SK-N-MC (cell line): Measurements from ENCODE around the gene GP1BB.
A peak's percentile ranks its signal among the peaks of the same experiment; 100 is the strongest.

ENCODE experiments used
- DNase-seq: peaks from one replicate; pipeline ENCODE4 v3.0.0-alpha.2; 2011; ENCODE audit warnings: low read depth, low spot score
- H3K27ac ChIP-seq: fragments of 200-600 bp; sonication (generic); 2 replicates; pipeline ENCODE4 v1.5.1; 2016; ENCODE audit warnings: mixed run types
- H3K36me3 ChIP-seq: fragments of 200-600 bp; sonication (generic); 2 replicates; pipeline ENCODE4 v1.6.1; 2017; ENCODE audit warnings: antibody characterized with exemption, low read length, mixed read lengths; ENCODE audit not compliant: insufficient read depth
- H3K4me3 ChIP-seq: fragments of 200-600 bp; sonication (generic); 2 replicates; pipeline ENCODE4 v1.5.1; 2016
- H3K9ac ChIP-seq: fragments of 200-600 bp; sonication (generic); 2 replicates; pipeline ENCODE4 v1.8.0; 2017; ENCODE audit warnings: mixed run types, mixed read lengths; ENCODE audit not compliant: insufficient read length
- H3K9me3 ChIP-seq: fragments of 200-600 bp; sonication (generic); 2 replicates; pipeline ENCODE4 v1.6.1; 2017; ENCODE audit warnings: low read depth, mild to moderate bottlenecking, antibody characterized with exemption, low read length, moderate library complexity, mixed read lengths
- EZH2 ChIP-seq: fragments of 200-600 bp; sonication (generic); IDR thresholded peaks from one replicate; pipeline ENCODE4 v1.6.1; 2017; ENCODE audit warnings: antibody characterized with exemption
- FOXP2 ChIP-seq: optimal IDR thresholded peaks from 2 replicates; pipeline ENCODE3; 2011; ENCODE audit warnings: mild to moderate bottlenecking, moderate library complexity; ENCODE audit not compliant: insufficient read depth; ENCODE audit errors: extremely low read length, control extremely low read depth
- POLR2AphosphoS5 ChIP-seq: IDR thresholded peaks from 2 replicates; pipeline ENCODE4 v1.6.1; 2012; ENCODE audit warnings: mild to moderate bottlenecking, low read depth, low read length, borderline replicate concordance

The GP1BB gene

GRCh38 chr22:19764299-19764593, 40.9 kb downstream of the GP1BB start:
- no peaks in the 10 kb centered on the region for H3K9me3 ChIP-seq
- TF ChIP-seq EZH2 (no peak), POLR2AphosphoS5 (no peak), FOXP2 (no peak)
- H3K9ac ChIP-seq, result no peak overlapping the region
- H3K4me3 ChIP-seq, result no peak overlapping the region
- peaks cover 26% of the 10 kb centered on the region; the same call in 1 of the 2 replicates for H3K36me3 ChIP-seq
- H3K27ac ChIP-seq, result no peak overlapping the region
- DNase-seq, result no peak

GRCh38 chr22:19764636-19765476, 41.5 kb downstream of the GP1BB start:
- DNase-seq, result no peak
- TF ChIP-seq EZH2 (no peak), FOXP2 (no peak), POLR2AphosphoS5 (no peak)
- Histone ChIP-seq H3K9ac (no peak overlapping the region), H3K27ac (0 out of 2 replicates have a peak overlapping the region, but pooled peaks have one; percentile 42), H3K4me3 (no peak overlapping the region), H3K36me3 (peaks cover 26% of the 10 kb centered on the region; the same call in 1 of the 2 replicates), H3K9me3 (no peaks in the 10 kb centered on the region)

- no peak for DNase-seq
- H3K4me3 ChIP-seq, result no peak overlapping the region
These were observed 42.3 kb downstream of the GP1BB start for GRCh38 chr22:19765477-19766239.

GRCh38 chr22:19766240-19766510, 42.8 kb downstream of the GP1BB start:
- TF ChIP-seq FOXP2 (no peak), POLR2AphosphoS5 (no peak), EZH2 (no peak)
- Histone ChIP-seq H3K4me3 (no peak overlapping the region), H3K27ac (no peak overlapping the region), H3K36me3 (peaks cover 26% of the 10 kb centered on the region; the same call in 1 of the 2 replicates), H3K9ac (no peak overlapping the region), H3K9me3 (no peaks in the 10 kb centered on the region)
- DNase-seq, result no peak

More at GRCh38 chr22:19765477-19766239, 42.3 kb downstream of the GP1BB start:
- H3K27ac ChIP-seq, result no peak overlapping the region
- TF ChIP-seq EZH2, result no peak
- TF ChIP-seq POLR2AphosphoS5, result no peak
- TF ChIP-seq FOXP2, result no peak
- H3K9ac ChIP-seq, result no peak overlapping the region
- peaks cover 26% of the 10 kb centered on the region; the same call in 1 of the 2 replicates for H3K36me3 ChIP-seq
- H3K9me3 ChIP-seq, result no peaks in the 10 kb centered on the region

- DNase-seq, result no peak
- Histone ChIP-seq H3K4me3 (no peak overlapping the region), H3K9me3 (no peaks in the 10 kb centered on the region), H3K36me3 (peaks cover 26% of the 10 kb centered on the region; the same call in 1 of the 2 replicates), H3K9ac (no peak overlapping the region), H3K27ac (no peak overlapping the region)
- TF ChIP-seq FOXP2 (no peak), EZH2 (no peak), POLR2AphosphoS5 (no peak)
These were observed 43.4 kb downstream of the GP1BB start for GRCh38 chr22:19766511-19767426.

GRCh38 chr22:19767427-19768341, 44.3 kb downstream of the GP1BB start:
- TF ChIP-seq POLR2AphosphoS5, result no peak
- TF ChIP-seq EZH2, result no peak
- TF ChIP-seq FOXP2, result no peak
- no peak for DNase-seq
- H3K27ac ChIP-seq, result no peak overlapping the region
- H3K36me3 ChIP-seq, result peaks cover 26% of the 10 kb centered on the region; the same call in 1 of the 2 replicates
- H3K9me3 ChIP-seq, result no peaks in the 10 kb centered on the region
- no peak overlapping the region for H3K4me3 ChIP-seq
- H3K9ac ChIP-seq, result no peak overlapping the region

- TF ChIP-seq POLR2AphosphoS5 (no peak), FOXP2 (no peak), EZH2 (no peak)
- no peak overlapping the region for H3K9ac ChIP-seq
- DNase-seq, result no peak
- no peak overlapping the region for H3K4me3 ChIP-seq
- H3K9me3 ChIP-seq, result no peaks in the 10 kb centered on the region
- peaks cover 18% of the 10 kb centered on the region; the same call in 1 of the 2 replicates for H3K36me3 ChIP-seq
- H3K27ac ChIP-seq, result no peak overlapping the region
These were observed 46.0 kb downstream of the GP1BB start for GRCh38 chr22:19769393-19769715.
